Measurements from ENCODE around the gene UGT2B7.
"Not testable (repeated sequence)": the region's sequence is repeated elsewhere in the genome, so short reads cannot be mapped to it uniquely, and the experiment has no call there.

DNA sequence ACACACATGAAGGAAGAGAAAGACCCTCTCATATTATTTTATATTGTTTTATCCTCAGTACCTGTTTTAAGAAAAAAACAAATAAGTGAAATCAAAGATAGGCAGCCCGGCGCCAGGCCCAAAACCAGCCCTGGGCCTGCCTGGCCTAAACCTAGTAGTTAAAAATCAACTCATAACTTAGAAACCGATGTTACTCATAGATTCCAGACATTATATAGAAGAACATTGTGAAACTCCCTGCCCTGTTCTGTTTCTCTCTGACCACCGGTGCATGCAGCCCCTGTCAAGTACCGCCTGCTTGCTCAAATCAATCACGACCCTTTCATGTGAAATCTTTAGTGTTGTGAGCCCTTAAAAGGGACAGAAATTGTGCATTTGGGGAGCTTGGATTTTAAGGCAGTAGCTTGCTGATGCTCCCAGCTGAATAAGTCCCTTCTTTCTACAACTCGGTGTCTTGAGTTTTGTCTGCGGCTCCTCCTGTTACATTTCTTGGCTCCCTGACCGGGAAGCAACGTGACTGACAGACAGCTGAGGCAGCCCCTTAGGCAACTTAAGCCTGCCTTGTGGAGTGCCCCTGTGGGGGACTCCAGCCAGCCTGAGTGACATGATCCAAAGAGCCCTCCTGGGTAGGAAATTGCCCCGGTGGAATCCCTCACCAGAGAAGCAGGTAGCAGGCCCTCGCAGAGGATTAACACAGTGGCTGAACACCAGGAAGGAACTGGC, 45.3 kb upstream of the UGT2B7 start:
- not testable (repeated sequence) for TF ChIP-seq POLR2A, POLR2AphosphoS5 (IDR thresholded peaks at IDR 0.05)
- TF ChIP-seq, protein P1, sequence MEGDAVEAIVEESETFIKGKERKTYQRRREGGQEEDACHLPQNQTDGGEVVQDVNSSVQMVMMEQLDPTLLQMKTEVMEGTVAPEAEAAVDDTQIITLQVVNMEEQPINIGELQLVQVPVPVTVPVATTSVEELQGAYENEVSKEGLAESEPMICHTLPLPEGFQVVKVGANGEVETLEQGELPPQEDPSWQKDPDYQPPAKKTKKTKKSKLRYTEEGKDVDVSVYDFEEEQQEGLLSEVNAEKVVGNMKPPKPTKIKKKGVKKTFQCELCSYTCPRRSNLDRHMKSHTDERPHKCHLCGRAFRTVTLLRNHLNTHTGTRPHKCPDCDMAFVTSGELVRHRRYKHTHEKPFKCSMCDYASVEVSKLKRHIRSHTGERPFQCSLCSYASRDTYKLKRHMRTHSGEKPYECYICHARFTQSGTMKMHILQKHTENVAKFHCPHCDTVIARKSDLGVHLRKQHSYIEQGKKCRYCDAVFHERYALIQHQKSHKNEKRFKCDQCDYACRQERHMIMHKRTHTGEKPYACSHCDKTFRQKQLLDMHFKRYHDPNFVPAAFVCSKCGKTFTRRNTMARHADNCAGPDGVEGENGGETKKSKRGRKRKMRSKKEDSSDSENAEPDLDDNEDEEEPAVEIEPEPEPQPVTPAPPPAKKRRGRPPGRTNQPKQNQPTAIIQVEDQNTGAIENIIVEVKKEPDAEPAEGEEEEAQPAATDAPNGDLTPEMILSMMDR (IDR thresholded peaks at IDR 0.05), result not testable (repeated sequence)

Measured in breast epithelium (tissue), 3 donors.